ENCODE measurements around the gene TBXAS1. TPM values are rescaled to one million over a fixed set of nuclear protein-coding genes. Genes with fewer than 3 reads are reported as not detected.

Gene TBXAS1
- total RNA-seq, 5 donors from 2014 or later (not counting 1 experiment from before 2014, with no cell fraction given) = 5.2 to 14.2 (median 7.3) TPM

DNA sequence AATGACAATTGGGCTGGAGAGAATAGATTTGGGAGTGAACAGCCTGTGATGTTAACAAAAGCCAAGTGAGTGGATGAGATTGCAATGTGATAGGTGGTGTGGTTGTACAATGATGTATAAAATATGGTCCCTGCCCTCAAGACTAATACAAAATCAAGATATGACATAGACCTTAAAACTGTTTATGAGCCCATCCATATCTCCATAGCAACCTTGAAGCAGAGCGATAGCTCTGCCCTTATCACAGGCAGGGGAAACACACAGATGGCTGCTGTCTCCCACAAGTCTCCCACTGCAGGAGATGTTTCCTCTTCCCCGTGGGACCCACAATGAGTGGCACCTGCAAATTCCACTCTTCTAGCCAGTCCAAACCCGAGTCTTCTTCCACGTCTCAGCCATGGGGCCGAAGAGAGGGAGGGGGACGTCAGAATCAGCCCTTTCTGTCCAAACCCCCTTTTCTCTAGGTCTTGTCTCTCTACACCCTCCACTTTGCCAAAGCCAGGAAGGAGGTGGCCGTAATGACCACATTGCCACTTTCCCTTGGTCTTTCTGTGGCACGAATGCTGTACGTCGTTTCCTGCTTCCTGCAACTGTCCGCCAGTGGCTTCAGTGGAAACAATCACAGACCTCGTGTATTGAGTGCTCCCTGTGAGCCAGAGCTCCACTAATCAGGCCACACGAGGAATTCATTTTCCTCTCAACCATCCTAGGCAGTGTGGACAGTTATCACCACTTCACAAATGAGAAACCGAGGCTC, 7.5 kb upstream of the TBXAS1 start:
- CTCF ChIA-PET = no interaction called here
- no peak overlapping the region for H3K4me3 Mint-ChIP-seq

GRCh38 chr7:139822855-139823254, 6.2 kb upstream of the TBXAS1 start:
- Histone ChIP-seq H3K36me3 (ENCODE audit: control insufficient read depth in 2 of 2, extremely low read depth in 1 of 2, insufficient read depth in 1 of 2, low read length in 1 of 2) (no peaks in the 10 kb centered on the region), H3K9me3 (no peaks in the 10 kb centered on the region), H3K4me1 (ENCODE audit: control insufficient read depth in 1 of 2, extremely low read depth in 1 of 2, insufficient read depth in 2 of 2, low read length in 2 of 2) (no peaks in the 10 kb centered on the region), H3K27ac (ENCODE audit: low read length) (no peak overlapping the region), H3K27me3 (replicated peaks in 1 of 2; ENCODE audit: control insufficient read depth in 2 of 2, extremely low read depth in 1 of 2, insufficient read depth in 2 of 2, low read length in 1 of 2) (peaks cover 0 to 7% of the 10 kb centered on the region in 2 experiments), H3K4me3 (ENCODE audit: control insufficient read depth in 1 of 2, extremely low read depth in 1 of 2, low read length in 1 of 2) (no peak overlapping the region)
- POLR2A ChIA-PET = interaction anchor here in 1 of 2 donors (0.6 kb wide), 1 partner anchor 127 kb away, joined by 7 read pairs; no protein-coding TSS in a partner anchor
- Mint-ChIP-seq H3K9me3 (no peaks in the 10 kb centered on the region), H3K4me1 (peaks cover 0 to under 1% (median 0%) of the 10 kb centered on the region in 3 donors), H3K27me3 (no peaks in the 10 kb centered on the region), H3K27ac (no peak overlapping the region), H3K4me3 (no peak overlapping the region), H3K36me3 (no peaks in the 10 kb centered on the region)
- CTCF ChIA-PET = no interaction called here
- DNase-seq (no peak), ATAC-seq (replicated peaks in 1 of 4) (no peak)
- WGBS (ENCODE audit: insufficient coverage) = 96% methylated on average over 8 of the region's 9 CpGs

More for the DNA sequence above, 7.5 kb upstream of the TBXAS1 start:
- POLR2A ChIA-PET = interaction anchor here in 1 of 2 donors (0.6 kb wide), 1 partner anchor 727 kb away, joined by 4 read pairs; no protein-coding TSS in a partner anchor
- peaks cover 0 to 4% (median 0%) of the 10 kb centered on the region in 3 donors for H3K9me3 Mint-ChIP-seq
- no peaks in the 10 kb centered on the region for H3K36me3 ChIP-seq (ENCODE audit: control insufficient read depth in 2 of 2, extremely low read depth in 1 of 2, insufficient read depth in 1 of 2, low read length in 1 of 2)
- no peaks in the 10 kb centered on the region for H3K27me3 Mint-ChIP-seq
- no peaks in the 10 kb centered on the region for H3K4me1 Mint-ChIP-seq
- H3K27ac ChIP-seq (ENCODE audit: low read length) = no peak overlapping the region
- DNase-seq (no peak), ATAC-seq (replicated peaks in 1 of 4) (no peak)
- no peak overlapping the region for H3K27ac Mint-ChIP-seq
- no peaks in the 10 kb centered on the region for H3K4me1 ChIP-seq (ENCODE audit: control insufficient read depth in 1 of 2, extremely low read depth in 1 of 2, insufficient read depth in 2 of 2, low read length in 2 of 2)
- WGBS (ENCODE audit: insufficient coverage) = 83% methylated on average over 8 of the region's 14 CpGs
- peaks cover 0 to 9% of the 10 kb centered on the region in 2 experiments for H3K27me3 ChIP-seq (replicated peaks in 1 of 2; ENCODE audit: control insufficient read depth in 2 of 2, extremely low read depth in 1 of 2, insufficient read depth in 2 of 2, low read length in 1 of 2)
- no peaks in the 10 kb centered on the region for H3K36me3 Mint-ChIP-seq
- no peak overlapping the region for H3K4me3 ChIP-seq (ENCODE audit: control insufficient read depth in 1 of 2, extremely low read depth in 1 of 2, low read length in 1 of 2)
- H3K9me3 ChIP-seq = no peaks in the 10 kb centered on the region

- Histone ChIP-seq H3K4me1 (ENCODE audit: control insufficient read depth in 1 of 2, extremely low read depth in 1 of 2, insufficient read depth in 2 of 2, low read length in 2 of 2) (peaks cover 5 to 8% of the 10 kb centered on the region in 2 experiments), H3K4me3 (ENCODE audit: control insufficient read depth in 1 of 2, extremely low read depth in 1 of 2, low read length in 1 of 2) (no peak overlapping the region), H3K9me3 (no peaks in the 10 kb centered on the region), H3K27me3 (replicated peaks in 1 of 2; ENCODE audit: control insufficient read depth in 2 of 2, extremely low read depth in 1 of 2, insufficient read depth in 2 of 2, low read length in 1 of 2) (peaks cover 0 to 7% of the 10 kb centered on the region in 2 experiments), H3K27ac (ENCODE audit: low read length) (no peak overlapping the region), H3K36me3 (ENCODE audit: control insufficient read depth in 2 of 2, extremely low read depth in 1 of 2, insufficient read depth in 1 of 2, low read length in 1 of 2) (no peaks in the 10 kb centered on the region)
- DNase-seq (no peak), ATAC-seq (replicated peaks in 1 of 4) (no peak)
- H3K4me3 Mint-ChIP-seq = no peak overlapping the region
- peaks cover 8 to 12% (median 10%) of the 10 kb centered on the region in 3 donors for H3K4me1 Mint-ChIP-seq
- H3K27ac Mint-ChIP-seq = no peak overlapping the region
- WGBS (ENCODE audit: insufficient coverage) = 83% methylated on average over 6 of the region's 8 CpGs
- H3K36me3 Mint-ChIP-seq = no peaks in the 10 kb centered on the region
- H3K27me3 Mint-ChIP-seq = no peaks in the 10 kb centered on the region
- ChIA-PET CTCF (interaction anchor here in 1 of 2 donors (0.7 kb wide), 1 partner anchor 10 kb away, joined by 3 read pairs; no protein-coding TSS in a partner anchor), POLR2A (no interaction called here)
- no peaks in the 10 kb centered on the region for H3K9me3 Mint-ChIP-seq
Measured at GRCh38 chr7:139823959-139824521, 5.0 kb upstream of the TBXAS1 start.

- no peaks in the 10 kb centered on the region for H3K9me3 ChIP-seq
- 88% methylated on average over 3 of the region's 9 CpGs for WGBS (ENCODE audit: insufficient coverage)
- no peak overlapping the region for H3K4me3 ChIP-seq (ENCODE audit: control insufficient read depth in 1 of 2, extremely low read depth in 1 of 2, low read length in 1 of 2)
- Mint-ChIP-seq H3K27me3 (no peaks in the 10 kb centered on the region), H3K36me3 (no peaks in the 10 kb centered on the region), H3K4me3 (no peak overlapping the region), H3K27ac (no peak overlapping the region), H3K9me3 (no peaks in the 10 kb centered on the region), H3K4me1 (peaks cover 23 to 26% (median 25%) of the 10 kb centered on the region in 3 donors)
- CTCF ChIA-PET = no interaction called here
- POLR2A ChIA-PET = no interaction called here
- H3K36me3 ChIP-seq (ENCODE audit: control insufficient read depth in 2 of 2, extremely low read depth in 1 of 2, insufficient read depth in 1 of 2, low read length in 1 of 2) = no peaks in the 10 kb centered on the region
- no peak for DNase-seq
- no peak overlapping the region for H3K27ac ChIP-seq (ENCODE audit: low read length)
- H3K4me1 ChIP-seq (ENCODE audit: control insufficient read depth in 1 of 2, extremely low read depth in 1 of 2, insufficient read depth in 2 of 2, low read length in 2 of 2) = peaks cover 11 to 20% of the 10 kb centered on the region in 2 experiments
- peaks cover 0 to 7% of the 10 kb centered on the region in 2 experiments for H3K27me3 ChIP-seq (replicated peaks in 1 of 2; ENCODE audit: control insufficient read depth in 2 of 2, extremely low read depth in 1 of 2, insufficient read depth in 2 of 2, low read length in 1 of 2)
- no peak for ATAC-seq (replicated peaks in 1 of 4)
Measured at GRCh38 chr7:139825666-139826290, 3.3 kb upstream of the TBXAS1 start.

DNA sequence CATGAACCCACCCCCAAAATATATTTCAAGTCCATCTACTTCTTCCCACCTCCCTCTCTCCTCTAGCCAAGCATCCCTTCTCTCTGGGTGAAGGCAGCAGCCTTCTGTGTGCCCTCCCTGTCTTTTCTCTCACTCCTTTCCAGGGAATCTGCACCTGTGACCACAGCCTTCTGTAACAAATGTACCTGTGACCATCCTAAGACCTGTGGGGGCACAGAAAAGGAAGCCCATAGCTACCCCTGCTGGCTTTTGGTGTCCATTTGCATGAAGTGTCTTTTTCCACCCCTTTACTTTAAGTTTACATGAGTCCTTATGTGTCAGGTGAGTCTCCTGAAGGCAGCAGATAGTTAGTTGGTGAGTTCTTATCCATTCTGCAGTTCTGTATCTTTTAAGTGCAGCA, 2.0 kb upstream of the TBXAS1 start:
- no peak overlapping the region for H3K4me3 ChIP-seq (ENCODE audit: control insufficient read depth in 1 of 2, extremely low read depth in 1 of 2, low read length in 1 of 2)
- CTCF ChIA-PET = interaction anchor here in 1 of 2 donors (0.5 kb wide), 2 partner anchors 13 to 75 kb away, joined by 3 read pairs; no protein-coding TSS in a partner anchor
- no peaks in the 10 kb centered on the region for H3K36me3 ChIP-seq (ENCODE audit: control insufficient read depth in 2 of 2, extremely low read depth in 1 of 2, insufficient read depth in 1 of 2, low read length in 1 of 2)
- POLR2A ChIA-PET = interaction anchor here in 1 of 2 donors (0.6 kb wide), 1 partner anchor 76 kb away, joined by 3 read pairs; no protein-coding TSS in a partner anchor
- no peaks in the 10 kb centered on the region for H3K27me3 Mint-ChIP-seq
- H3K27ac Mint-ChIP-seq = no peak overlapping the region
- peak in 2 of 35 experiments; percentile 15 to 32 for DNase-seq
- no peak for ATAC-seq (replicated peaks in 1 of 4)
- H3K27me3 ChIP-seq (replicated peaks in 1 of 2; ENCODE audit: control insufficient read depth in 2 of 2, extremely low read depth in 1 of 2, insufficient read depth in 2 of 2, low read length in 1 of 2) = peaks cover 0 to 7% of the 10 kb centered on the region in 2 experiments
- no peaks in the 10 kb centered on the region for H3K9me3 Mint-ChIP-seq
- H3K4me1 ChIP-seq (ENCODE audit: control insufficient read depth in 1 of 2, extremely low read depth in 1 of 2, insufficient read depth in 2 of 2, low read length in 2 of 2) = peaks cover 16 to 20% of the 10 kb centered on the region in 2 experiments
- peaks cover 30 to 32% (median 32%) of the 10 kb centered on the region in 3 donors for H3K4me1 Mint-ChIP-seq
- H3K36me3 Mint-ChIP-seq = peaks cover 3% of the 10 kb centered on the region
- no peak overlapping the region for H3K27ac ChIP-seq (ENCODE audit: low read length)
- no peak overlapping the region for H3K4me3 Mint-ChIP-seq
- no peaks in the 10 kb centered on the region for H3K9me3 ChIP-seq

- Mint-ChIP-seq H3K4me1 (peaks cover 30 to 32% (median 32%) of the 10 kb centered on the region in 3 donors), H3K36me3 (peaks cover 6% of the 10 kb centered on the region), H3K9me3 (peaks cover 0 to 10% (median 3%) of the 10 kb centered on the region in 3 donors), H3K27me3 (no peaks in the 10 kb centered on the region), H3K27ac (peak overlapping the region; percentile 91 to 92), H3K4me3 (peak overlapping the region in 1 of 3 donors; percentile 73)
- H3K27ac ChIP-seq (ENCODE audit: low read length) = peak overlapping the region; percentile 48
- H3K4me1 ChIP-seq (ENCODE audit: control insufficient read depth in 1 of 2, extremely low read depth in 1 of 2, insufficient read depth in 2 of 2, low read length in 2 of 2) = peaks cover 16 to 20% of the 10 kb centered on the region in 2 experiments
- POLR2A ChIA-PET = no interaction called here
- DNase-seq (no peak), ATAC-seq (replicated peaks in 1 of 4) (no peak)
- 80% methylated on average over 1 of the region's 2 CpGs for WGBS (ENCODE audit: insufficient coverage)
- H3K4me3 ChIP-seq (ENCODE audit: control insufficient read depth in 1 of 2, extremely low read depth in 1 of 2, low read length in 1 of 2) = no peak overlapping the region
- H3K9me3 ChIP-seq = no peaks in the 10 kb centered on the region
- CTCF ChIA-PET = interaction anchor here in 1 of 2 donors (0.9 kb wide), 1 partner anchor 182 kb away, joined by 3 read pairs; no protein-coding TSS in a partner anchor
- H3K27me3 ChIP-seq (replicated peaks in 1 of 2; ENCODE audit: control insufficient read depth in 2 of 2, extremely low read depth in 1 of 2, insufficient read depth in 2 of 2, low read length in 1 of 2) = peaks cover 0 to 2% of the 10 kb centered on the region in 2 experiments
- H3K36me3 ChIP-seq (ENCODE audit: control insufficient read depth in 2 of 2, extremely low read depth in 1 of 2, insufficient read depth in 1 of 2, low read length in 1 of 2) = no peaks in the 10 kb centered on the region
Measured at GRCh38 chr7:139828446-139828845, 618 bp upstream of the TBXAS1 start.

All from T-cell (primary cell).